ENCODE results near the gene CHCHD3. TPM values are rescaled to one million over a fixed set of nuclear protein-coding genes. Genes with fewer than 3 reads are reported as not detected.

The CHCHD3 gene
- total and polyA plus RNA-seq, 2 donors from 2014 or later: 53.9 to 77.3 TPM

- no peak overlapping the region for H3K9ac ChIP-seq (ENCODE audit: low read length in 3 of 3)
- intact Hi-C loops (cut with DNase I): no loop called here
- H3K4me1 ChIP-seq (ENCODE audit: control insufficient read depth in 2 of 3, insufficient read depth in 2 of 3, low read depth in 1 of 3, low read length in 3 of 3): peaks cover 0 to 5% (median 0%) of the 10 kb centered on the region in 3 donors
- H3K36me3 ChIP-seq (ENCODE audit: control insufficient read depth in 2 of 3, insufficient read depth in 3 of 3, low read length in 3 of 3): no peaks in the 10 kb centered on the region
- no peak overlapping the region for H3K27ac ChIP-seq (ENCODE audit: low read depth in 2 of 2, low read length in 2 of 2)
- TF ChIP-seq, protein P1, sequence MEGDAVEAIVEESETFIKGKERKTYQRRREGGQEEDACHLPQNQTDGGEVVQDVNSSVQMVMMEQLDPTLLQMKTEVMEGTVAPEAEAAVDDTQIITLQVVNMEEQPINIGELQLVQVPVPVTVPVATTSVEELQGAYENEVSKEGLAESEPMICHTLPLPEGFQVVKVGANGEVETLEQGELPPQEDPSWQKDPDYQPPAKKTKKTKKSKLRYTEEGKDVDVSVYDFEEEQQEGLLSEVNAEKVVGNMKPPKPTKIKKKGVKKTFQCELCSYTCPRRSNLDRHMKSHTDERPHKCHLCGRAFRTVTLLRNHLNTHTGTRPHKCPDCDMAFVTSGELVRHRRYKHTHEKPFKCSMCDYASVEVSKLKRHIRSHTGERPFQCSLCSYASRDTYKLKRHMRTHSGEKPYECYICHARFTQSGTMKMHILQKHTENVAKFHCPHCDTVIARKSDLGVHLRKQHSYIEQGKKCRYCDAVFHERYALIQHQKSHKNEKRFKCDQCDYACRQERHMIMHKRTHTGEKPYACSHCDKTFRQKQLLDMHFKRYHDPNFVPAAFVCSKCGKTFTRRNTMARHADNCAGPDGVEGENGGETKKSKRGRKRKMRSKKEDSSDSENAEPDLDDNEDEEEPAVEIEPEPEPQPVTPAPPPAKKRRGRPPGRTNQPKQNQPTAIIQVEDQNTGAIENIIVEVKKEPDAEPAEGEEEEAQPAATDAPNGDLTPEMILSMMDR (IDR thresholded peaks at IDR 0.05; ENCODE audit: borderline replicate concordance, extremely low read depth, insufficient read depth): no peak
- no peak overlapping the region for H3K4me3 ChIP-seq (ENCODE audit: low read length in 3 of 3)
- no peaks in the 10 kb centered on the region for H3K9me3 ChIP-seq (ENCODE audit: control insufficient read depth in 2 of 3, insufficient read depth in 1 of 3, low read length in 3 of 3)
- H3K27me3 ChIP-seq (ENCODE audit: control insufficient read depth, insufficient read depth, low read length): no peaks in the 10 kb centered on the region
- FAIRE-seq: no peak
- no peak for DNase-seq
These were observed 80.2 kb downstream of the CHCHD3 start for GRCh38 chr7:133001727-133002126.

GRCh38 chr7:132999845-133000244, 82.0 kb downstream of the CHCHD3 start:
- H3K9me3 ChIP-seq (ENCODE audit: control insufficient read depth in 2 of 3, insufficient read depth in 1 of 3, low read length in 3 of 3): no peaks in the 10 kb centered on the region
- H3K4me3 ChIP-seq (ENCODE audit: low read length in 3 of 3): no peak overlapping the region
- intact Hi-C loops (cut with DNase I): no loop called here
- no peak overlapping the region for H3K27ac ChIP-seq (ENCODE audit: low read depth in 2 of 2, low read length in 2 of 2)
- TF ChIP-seq, protein P1 (IDR thresholded peaks at IDR 0.05; ENCODE audit: borderline replicate concordance, extremely low read depth, insufficient read depth): no peak
- peaks cover 0 to 9% (median 0%) of the 10 kb centered on the region in 3 donors for H3K4me1 ChIP-seq (ENCODE audit: control insufficient read depth in 2 of 3, insufficient read depth in 2 of 3, low read depth in 1 of 3, low read length in 3 of 3)
- H3K36me3 ChIP-seq (ENCODE audit: control insufficient read depth in 2 of 3, insufficient read depth in 3 of 3, low read length in 3 of 3): no peaks in the 10 kb centered on the region
- no peak for FAIRE-seq
- no peak overlapping the region for H3K9ac ChIP-seq (ENCODE audit: low read length in 3 of 3)
- H3K27me3 ChIP-seq (ENCODE audit: control insufficient read depth, insufficient read depth, low read length): no peaks in the 10 kb centered on the region
- no peak for DNase-seq

GRCh38 chr7:132998763-132999162, 83.1 kb downstream of the CHCHD3 start:
- peaks cover 0 to 9% (median 0%) of the 10 kb centered on the region in 3 donors for H3K4me1 ChIP-seq (ENCODE audit: control insufficient read depth in 2 of 3, insufficient read depth in 2 of 3, low read depth in 1 of 3, low read length in 3 of 3)
- H3K27ac ChIP-seq (ENCODE audit: low read depth in 2 of 2, low read length in 2 of 2): no peak overlapping the region
- H3K36me3 ChIP-seq (ENCODE audit: control insufficient read depth in 2 of 3, insufficient read depth in 3 of 3, low read length in 3 of 3): no peaks in the 10 kb centered on the region
- H3K9me3 ChIP-seq (ENCODE audit: control insufficient read depth in 2 of 3, insufficient read depth in 1 of 3, low read length in 3 of 3): no peaks in the 10 kb centered on the region
- H3K9ac ChIP-seq (ENCODE audit: low read length in 3 of 3): no peak overlapping the region
- intact Hi-C loops (cut with DNase I): no loop called here
- H3K4me3 ChIP-seq (ENCODE audit: low read length in 3 of 3): no peak overlapping the region
- H3K27me3 ChIP-seq (ENCODE audit: control insufficient read depth, insufficient read depth, low read length): no peaks in the 10 kb centered on the region
- TF ChIP-seq, protein P1 (IDR thresholded peaks at IDR 0.05; ENCODE audit: borderline replicate concordance, extremely low read depth, insufficient read depth): no peak
- no peak for DNase-seq
- FAIRE-seq: no peak

DNA sequence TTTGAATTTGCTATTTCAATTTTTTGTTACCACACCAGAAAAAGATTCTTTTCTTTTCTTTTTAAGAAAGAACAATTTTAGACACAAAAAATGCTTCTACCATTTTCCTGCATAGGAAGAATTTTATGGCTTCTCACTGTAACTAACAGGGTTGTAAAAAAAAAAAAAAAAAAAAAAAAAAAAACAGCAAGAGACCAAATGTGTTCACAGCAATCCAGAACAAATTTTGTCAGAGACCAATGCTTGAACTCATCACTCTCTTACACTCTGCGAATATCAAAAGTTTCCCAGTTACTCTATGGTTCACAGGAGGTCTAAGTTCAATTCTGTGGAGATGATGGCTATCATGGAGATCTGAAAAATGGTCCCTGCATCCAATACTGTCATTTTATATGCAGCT, 84.4 kb downstream of the CHCHD3 start:
- intact Hi-C loops (cut with DNase I): no loop called here

More for the DNA sequence above, 84.4 kb downstream of the CHCHD3 start:
- FAIRE-seq (no peak), DNase-seq (no peak)
- H3K4me3 ChIP-seq (ENCODE audit: low read length in 3 of 3): no peak overlapping the region
- no peaks in the 10 kb centered on the region for H3K27me3 ChIP-seq (ENCODE audit: control insufficient read depth, insufficient read depth, low read length)
- H3K9me3 ChIP-seq (ENCODE audit: control insufficient read depth in 2 of 3, insufficient read depth in 1 of 3, low read length in 3 of 3): no peaks in the 10 kb centered on the region
- H3K36me3 ChIP-seq (ENCODE audit: control insufficient read depth in 2 of 3, insufficient read depth in 3 of 3, low read length in 3 of 3): no peaks in the 10 kb centered on the region
- H3K4me1 ChIP-seq (ENCODE audit: control insufficient read depth in 2 of 3, insufficient read depth in 2 of 3, low read depth in 1 of 3, low read length in 3 of 3): peaks cover 0 to 9% (median 0%) of the 10 kb centered on the region in 3 donors
- H3K27ac ChIP-seq (ENCODE audit: low read depth in 2 of 2, low read length in 2 of 2): no peak overlapping the region
- no peak overlapping the region for H3K9ac ChIP-seq (ENCODE audit: low read length in 3 of 3)
- TF ChIP-seq, protein P1 (IDR thresholded peaks at IDR 0.05; ENCODE audit: borderline replicate concordance, extremely low read depth, insufficient read depth): no peak

All from kidney (tissue), 14 donors.